DOHH2 (cell line): ENCODE results near the gene USP48.

Experiments used
- H3F3A ChIP-seq: fragments of 200-600 bp; sonication (generic), shearing (Covaris generic); 2 replicates; pipeline ENCODE4 v1.6.0; 2016; ENCODE audit warnings: antibody characterized with exemption, mild to moderate bottlenecking; ENCODE audit not compliant: control insufficient read depth, insufficient read depth
- H3K27ac ChIP-seq: fragments of 200-600 bp; sonication (generic); 2 replicates; pipeline ENCODE4 v1.5.1; 2014; ENCODE audit warnings: low read depth, mild to moderate bottlenecking, low read length, moderate library complexity
- H3K27me3 ChIP-seq: fragments of 200-600 bp; sonication (generic); 2 replicates; pipeline ENCODE4 v1.6.1; 2014; ENCODE audit warnings: mild to moderate bottlenecking, low read length, mixed read lengths; ENCODE audit not compliant: control insufficient read depth
- H3K36me3 ChIP-seq: fragments of 200-600 bp; sonication (generic); 2 replicates; pipeline ENCODE4 v1.6.1; 2014; ENCODE audit warnings: mild to moderate bottlenecking, low read length, moderate library complexity, mixed read lengths; ENCODE audit not compliant: control insufficient read depth
- H3K4me1 ChIP-seq: fragments of 200-600 bp; sonication (generic); 2 replicates; pipeline ENCODE4 v1.6.1; 2014; ENCODE audit warnings: mild to moderate bottlenecking, low read length, mixed read lengths; ENCODE audit not compliant: control insufficient read depth
- H3K4me2 ChIP-seq: fragments of 200-600 bp; sonication (generic); 2 replicates; pipeline ENCODE4 v1.6.0; 2014; ENCODE audit warnings: mild to moderate bottlenecking, low read length, moderate library complexity
- H3K4me3 ChIP-seq: fragments of 200-600 bp; sonication (generic); 2 replicates; pipeline ENCODE4 v1.5.1; 2014; ENCODE audit warnings: mild to moderate bottlenecking, low read length, mixed read lengths
- H3K79me2 ChIP-seq: fragments of 200-600 bp; sonication (generic); 2 replicates; pipeline ENCODE4 v1.6.1; 2014; ENCODE audit warnings: mild to moderate bottlenecking, low read length, mixed read lengths; ENCODE audit not compliant: control insufficient read depth
- H3K9me2 ChIP-seq: fragments of 200-600 bp; sonication (generic); replicated peaks from 2 replicates; pipeline ENCODE4 v1.6.1; 2014; ENCODE audit warnings: mild to moderate bottlenecking, low read length, mixed read lengths; ENCODE audit not compliant: control insufficient read depth
- H3K9me3 ChIP-seq: fragments of 200-600 bp; sonication (generic); 2 replicates; pipeline ENCODE4 v1.6.1; 2014; ENCODE audit warnings: antibody characterized with exemption, low read length, mixed read lengths; ENCODE audit not compliant: control insufficient read depth, insufficient read depth
- H4K20me1 ChIP-seq: fragments of 200-600 bp; sonication (generic); 2 replicates; pipeline ENCODE4 v1.6.0; 2014; ENCODE audit warnings: low read depth, mild to moderate bottlenecking, antibody characterized with exemption, low read length, moderate library complexity; ENCODE audit not compliant: control insufficient read depth, insufficient read depth
- EZH2phosphoT487 ChIP-seq: fragments of 200-600 bp; sonication (generic); IDR thresholded peaks from 2 replicates; pipeline ENCODE4 v1.6.1; 2017; ENCODE audit warnings: borderline replicate concordance, mild to moderate bottlenecking, antibody characterized with exemption, low read length, moderate library complexity, mixed read lengths
- TF ChIP-seq, protein P1 (sequence below): fragments of 200-600 bp; sonication (generic); IDR thresholded peaks from one replicate; pipeline ENCODE4 v1.5.1; 2014; ENCODE audit warnings: antibody characterized with exemption, mild to moderate bottlenecking, low read depth, low read length; ENCODE audit not compliant: poor library complexity, severe bottlenecking

Gene USP48

DNA sequence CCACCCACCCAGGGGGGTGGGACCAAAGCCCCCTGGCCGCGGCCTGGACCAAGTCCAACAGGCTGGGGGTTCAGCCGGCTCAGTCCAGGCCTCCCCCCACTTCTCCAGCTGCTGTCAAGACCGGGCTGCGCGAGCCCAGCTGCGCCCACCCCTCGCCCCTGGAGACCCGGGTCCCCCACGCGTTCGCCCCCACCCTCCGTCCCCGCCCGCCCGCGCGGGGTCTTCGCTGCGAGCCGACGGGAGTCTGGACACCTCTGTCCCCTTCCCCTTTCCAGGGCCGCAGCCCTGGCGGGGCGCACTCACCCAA lies 114.0 kb downstream of the USP48 start:
- no peaks in the 10 kb centered on the region for H3K79me2 ChIP-seq
- H3K9me2 ChIP-seq, result no peaks in the 10 kb centered on the region
- peaks cover 50% of the 10 kb centered on the region for H3K27me3 ChIP-seq
- no peaks in the 10 kb centered on the region for H3K9me3 ChIP-seq
- TF ChIP-seq EZH2phosphoT487, result no peak
- TF ChIP-seq, protein P1, sequence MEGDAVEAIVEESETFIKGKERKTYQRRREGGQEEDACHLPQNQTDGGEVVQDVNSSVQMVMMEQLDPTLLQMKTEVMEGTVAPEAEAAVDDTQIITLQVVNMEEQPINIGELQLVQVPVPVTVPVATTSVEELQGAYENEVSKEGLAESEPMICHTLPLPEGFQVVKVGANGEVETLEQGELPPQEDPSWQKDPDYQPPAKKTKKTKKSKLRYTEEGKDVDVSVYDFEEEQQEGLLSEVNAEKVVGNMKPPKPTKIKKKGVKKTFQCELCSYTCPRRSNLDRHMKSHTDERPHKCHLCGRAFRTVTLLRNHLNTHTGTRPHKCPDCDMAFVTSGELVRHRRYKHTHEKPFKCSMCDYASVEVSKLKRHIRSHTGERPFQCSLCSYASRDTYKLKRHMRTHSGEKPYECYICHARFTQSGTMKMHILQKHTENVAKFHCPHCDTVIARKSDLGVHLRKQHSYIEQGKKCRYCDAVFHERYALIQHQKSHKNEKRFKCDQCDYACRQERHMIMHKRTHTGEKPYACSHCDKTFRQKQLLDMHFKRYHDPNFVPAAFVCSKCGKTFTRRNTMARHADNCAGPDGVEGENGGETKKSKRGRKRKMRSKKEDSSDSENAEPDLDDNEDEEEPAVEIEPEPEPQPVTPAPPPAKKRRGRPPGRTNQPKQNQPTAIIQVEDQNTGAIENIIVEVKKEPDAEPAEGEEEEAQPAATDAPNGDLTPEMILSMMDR, result no peak
- H3K4me1 ChIP-seq, result no peaks in the 10 kb centered on the region
- no peaks in the 10 kb centered on the region for H4K20me1 ChIP-seq
- H3F3A ChIP-seq, result no peaks in the 10 kb centered on the region
- no peak overlapping the region for H3K27ac ChIP-seq
- no peak overlapping the region for H3K4me3 ChIP-seq
- no peaks in the 10 kb centered on the region for H3K36me3 ChIP-seq
- H3K4me2 ChIP-seq, result no peak overlapping the region

GRCh38 chr1:21668232-21668950 lies 114.6 kb downstream of the USP48 start:
- TF ChIP-seq, protein P1, result no peak
- TF ChIP-seq EZH2phosphoT487, result no peak
- Histone ChIP-seq H3K4me3 (no peak overlapping the region), H4K20me1 (no peaks in the 10 kb centered on the region), H3F3A (no peaks in the 10 kb centered on the region), H3K9me3 (no peaks in the 10 kb centered on the region), H3K9me2 (no peaks in the 10 kb centered on the region), H3K79me2 (no peaks in the 10 kb centered on the region), H3K4me2 (no peak overlapping the region), H3K4me1 (no peaks in the 10 kb centered on the region), H3K36me3 (no peaks in the 10 kb centered on the region), H3K27me3 (peaks cover 50% of the 10 kb centered on the region), H3K27ac (no peak overlapping the region)

DNA sequence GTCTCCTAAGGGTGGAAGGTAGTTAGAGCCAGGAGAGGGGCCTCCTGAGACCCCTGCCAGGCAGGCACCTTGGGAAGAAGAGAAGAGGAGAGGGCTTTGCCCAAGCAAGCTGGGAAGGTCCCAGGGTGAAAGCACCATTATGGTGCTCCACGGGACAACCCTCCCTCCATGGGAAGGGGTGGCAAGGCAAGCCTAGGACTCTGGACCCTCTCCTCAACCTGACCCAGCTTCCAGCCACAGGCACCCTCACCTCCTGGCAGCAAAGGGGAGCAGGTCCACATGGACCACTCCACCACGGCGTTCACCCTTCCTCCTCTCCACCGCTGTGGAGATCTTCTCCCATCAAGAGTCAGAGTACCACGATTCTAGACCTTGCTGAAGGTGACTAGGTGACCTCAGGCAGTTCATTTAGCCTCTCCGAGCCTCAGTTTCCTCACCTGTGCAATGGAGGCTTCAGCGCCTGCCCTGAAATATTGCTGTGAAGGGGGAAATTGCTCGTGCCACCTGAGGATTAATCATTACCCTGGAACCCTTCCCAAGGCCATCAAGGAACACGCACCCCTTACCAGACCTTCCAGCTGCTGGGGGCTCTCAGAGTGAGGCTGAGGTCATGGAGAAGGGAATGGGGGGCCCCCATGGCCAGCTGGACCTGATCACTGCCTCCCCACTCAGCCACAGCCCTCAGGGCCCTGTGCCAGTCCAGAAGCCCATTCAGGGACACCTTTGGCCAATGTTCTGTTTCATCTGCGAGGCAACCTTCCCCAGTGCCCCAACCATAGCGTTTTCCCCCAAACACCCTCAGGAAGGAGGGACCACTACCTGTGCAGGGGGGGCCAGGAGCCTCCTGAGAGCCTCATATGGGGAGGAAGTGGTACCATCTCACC lies 115.4 kb downstream of the USP48 start:
- Histone ChIP-seq H3K4me1 (no peaks in the 10 kb centered on the region), H3K9me2 (no peaks in the 10 kb centered on the region), H3F3A (no peaks in the 10 kb centered on the region), H3K4me2 (no peak overlapping the region), H3K79me2 (no peaks in the 10 kb centered on the region), H3K4me3 (no peak overlapping the region), H3K36me3 (no peaks in the 10 kb centered on the region), H3K27me3 (peaks cover 55% of the 10 kb centered on the region), H3K27ac (no peak overlapping the region), H3K9me3 (no peaks in the 10 kb centered on the region), H4K20me1 (no peaks in the 10 kb centered on the region)
- no peak for TF ChIP-seq EZH2phosphoT487
- TF ChIP-seq, protein P1, result no peak
